Activated CD4-positive, CD25-positive, alpha-beta regulatory T cell treated with anti-CD3 and anti-CD28 coated beads, Interleukin-2, amount 50 U/mL, for 24 hours (primary cell): ENCODE results near the gene FBXO17.

ENCODE experiments used
- ATAC-seq, 2 donors: fragments of 150-1000 bp; cut with Tn5 transposase; one replicate each; pipeline ENCODE4 v1.10.0; 2021; ENCODE audit warnings: mild to moderate bottlenecking in 1 of 2, moderate library complexity in 1 of 2

Gene FBXO17

GRCh38 chr19:38912600-38913514 lies 62.7 kb downstream of the FBXO17 start:
- ATAC-seq: no peak

DNA sequence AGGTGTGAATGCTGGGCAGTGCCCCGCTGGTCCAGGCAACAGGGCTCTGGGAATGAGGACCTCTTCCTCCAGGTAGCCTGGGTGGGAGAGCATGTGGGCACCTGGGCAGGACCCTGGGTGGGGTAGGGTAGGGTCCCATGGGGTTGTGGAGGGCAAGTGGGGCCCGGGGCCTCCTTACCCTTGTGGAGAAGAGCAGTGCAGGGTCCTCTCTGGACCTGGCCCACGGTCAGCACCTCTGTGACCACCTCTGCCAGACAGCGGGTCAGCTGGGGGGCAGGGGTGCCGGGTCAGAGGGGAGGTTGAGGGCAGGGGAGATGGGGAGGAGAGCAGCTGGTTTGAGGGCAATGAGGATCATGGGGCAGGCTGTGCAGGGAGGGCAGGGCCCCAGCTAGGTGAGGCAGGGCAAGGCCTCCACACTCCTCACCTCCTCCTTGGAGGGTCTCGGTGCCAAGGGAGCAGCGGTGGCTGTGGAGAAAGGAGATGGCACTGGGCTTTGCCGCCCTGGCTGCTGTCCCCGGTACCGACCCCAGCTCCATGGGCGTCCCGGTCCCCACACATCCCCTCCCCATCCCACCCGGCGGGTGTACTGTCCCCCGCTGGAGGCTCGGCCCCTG lies 64.0 kb downstream of the FBXO17 start:
- ATAC-seq: no peak

DNA sequence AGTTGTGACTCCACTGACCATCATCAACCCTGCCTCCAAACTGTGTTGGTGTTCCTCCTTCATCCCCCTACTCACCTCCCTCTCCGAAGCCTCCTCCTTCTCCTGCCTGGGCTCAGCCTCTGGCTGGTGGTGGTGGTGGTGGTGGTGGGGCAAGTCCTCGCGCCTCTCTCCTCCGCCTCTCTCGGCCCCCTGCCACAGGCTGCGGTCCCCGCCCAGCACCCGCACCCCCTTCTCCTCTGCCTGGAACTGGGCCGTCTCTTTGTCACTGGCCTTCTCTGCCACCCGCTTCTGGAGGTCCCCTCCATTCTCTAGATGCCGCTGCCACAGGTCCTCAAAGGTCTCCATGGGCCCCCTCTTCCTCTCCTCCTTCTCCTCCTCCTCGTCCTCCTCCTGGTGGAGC lies 65.1 kb downstream of the FBXO17 start:
- no peak for ATAC-seq

DNA sequence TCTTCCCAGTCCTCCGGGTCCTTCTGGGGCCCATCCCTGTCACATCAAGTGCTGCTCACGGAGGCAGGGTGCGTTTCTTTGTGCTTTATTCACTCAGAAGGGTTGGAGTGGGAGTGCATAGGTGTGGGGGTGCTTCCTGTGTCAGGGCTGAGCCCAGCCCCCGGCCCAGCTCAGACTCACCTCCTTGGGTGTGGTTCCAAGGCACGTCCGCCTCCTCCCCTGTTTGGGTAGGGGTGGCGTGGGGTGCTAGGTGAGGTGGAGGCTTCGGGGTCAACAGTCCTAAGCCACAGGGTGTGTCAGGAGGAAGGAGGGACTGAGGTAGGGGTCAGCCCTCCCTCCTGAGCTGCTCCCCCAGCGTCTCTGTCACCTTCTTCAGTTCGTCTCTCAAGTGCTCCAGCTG lies 66.6 kb downstream of the FBXO17 start:
- ATAC-seq: no peak

DNA sequence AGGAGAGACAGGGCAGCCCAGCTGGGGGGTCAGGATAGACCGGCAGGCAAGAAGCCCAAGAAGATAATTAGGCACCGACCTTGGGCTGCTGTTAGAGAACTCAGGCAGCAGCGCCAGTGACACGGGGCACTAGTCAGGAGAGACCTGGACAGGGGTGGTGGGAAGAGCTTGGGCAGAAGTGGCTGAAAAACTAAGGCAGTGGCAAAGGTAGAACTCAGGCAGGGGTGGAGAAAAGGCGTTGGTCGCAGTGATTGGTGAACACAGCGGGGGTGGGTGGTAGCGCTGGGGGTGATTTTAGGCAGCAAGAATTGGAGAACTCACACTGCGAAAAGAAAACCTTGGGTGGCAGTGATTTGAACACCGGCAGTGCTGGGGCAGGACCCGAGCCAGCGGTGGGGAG lies 67.9 kb downstream of the FBXO17 start:
- ATAC-seq: no peak

DNA sequence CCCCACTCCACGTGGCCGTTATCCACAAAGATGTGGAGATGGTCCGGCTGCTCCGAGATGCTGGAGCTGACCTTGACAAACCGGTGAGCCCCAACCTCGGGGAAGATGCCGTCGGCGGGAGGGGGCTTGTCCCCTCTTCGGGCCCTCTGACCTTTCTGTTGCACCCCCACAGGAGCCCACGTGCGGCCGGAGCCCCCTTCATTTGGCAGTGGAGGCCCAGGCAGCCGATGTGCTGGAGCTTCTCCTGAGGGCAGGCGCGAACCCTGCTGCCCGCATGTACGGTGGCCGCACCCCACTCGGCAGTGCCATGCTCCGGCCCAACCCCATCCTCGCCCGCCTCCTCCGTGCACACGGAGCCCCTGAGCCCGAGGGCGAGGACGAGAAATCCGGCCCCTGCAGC lies 68.3 kb downstream of the FBXO17 start:
- ATAC-seq: no peak

GRCh38 chr19:38905620-38906019 lies 69.9 kb downstream of the FBXO17 start:
- ATAC-seq: no peak

DNA sequence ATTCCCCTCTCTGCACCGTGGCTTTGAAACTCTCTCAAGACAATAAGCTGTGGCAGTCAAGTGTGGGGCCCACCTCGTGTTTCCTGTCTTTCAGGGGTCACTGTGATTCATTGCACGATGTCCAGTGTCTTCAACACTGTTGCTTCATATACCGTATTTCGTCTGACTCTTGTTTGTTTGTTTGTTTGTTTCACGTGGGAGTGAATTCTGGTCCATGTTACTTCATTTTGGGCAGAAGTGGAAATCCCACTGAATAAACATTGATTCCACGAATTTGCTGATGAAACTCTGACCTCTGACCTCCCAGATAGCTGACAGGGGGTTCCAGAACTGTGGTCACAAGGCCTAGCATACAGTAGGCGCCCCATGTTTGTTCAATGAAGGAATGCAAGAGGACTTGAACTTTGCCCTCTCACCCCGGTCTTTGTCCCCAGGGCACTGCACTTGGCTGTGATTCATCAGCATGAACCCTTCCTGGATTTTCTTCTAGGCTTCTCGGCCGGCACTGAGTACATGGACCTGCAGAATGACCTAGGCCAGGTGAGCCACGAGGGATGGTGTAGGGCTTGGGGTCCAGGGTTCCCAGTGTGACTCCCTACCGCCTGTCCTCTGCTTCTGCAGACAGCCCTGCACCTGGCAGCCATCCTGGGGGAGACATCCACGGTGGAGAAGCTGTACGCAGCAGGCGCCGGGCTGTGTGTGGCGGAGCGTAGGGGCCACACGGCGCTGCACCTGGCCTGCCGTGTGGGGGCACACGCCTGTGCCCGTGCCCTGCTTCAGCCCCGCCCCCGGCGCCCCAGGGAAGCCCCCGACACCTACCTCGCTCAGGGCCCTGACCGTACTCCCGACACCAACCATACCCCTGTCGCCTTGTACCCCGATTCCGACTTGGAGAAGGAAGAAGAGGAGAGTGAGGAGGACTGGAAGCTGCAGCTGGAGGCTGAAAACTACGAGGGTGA lies 70.7 kb downstream of the FBXO17 start:
- no peak for ATAC-seq

DNA sequence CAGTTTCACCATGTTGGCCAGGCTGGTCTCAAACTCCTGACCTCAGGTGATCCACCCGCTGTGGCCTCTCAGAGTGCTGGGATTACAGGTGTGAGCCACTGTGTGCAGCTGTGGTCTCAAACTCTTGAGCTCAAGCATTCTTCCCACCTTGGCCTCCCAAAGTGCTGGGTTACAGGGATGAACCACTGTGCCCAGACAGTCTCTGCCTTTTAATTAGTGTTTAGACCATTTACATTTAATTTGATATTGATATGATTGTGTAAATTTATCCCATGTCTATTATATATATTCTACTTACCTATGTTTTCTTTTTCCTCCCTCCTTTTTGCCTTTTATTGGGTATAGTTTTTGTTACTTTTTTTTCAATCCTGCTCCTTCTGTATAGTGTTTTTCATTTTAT lies 73.9 kb downstream of the FBXO17 start:
- ATAC-seq: no peak

DNA sequence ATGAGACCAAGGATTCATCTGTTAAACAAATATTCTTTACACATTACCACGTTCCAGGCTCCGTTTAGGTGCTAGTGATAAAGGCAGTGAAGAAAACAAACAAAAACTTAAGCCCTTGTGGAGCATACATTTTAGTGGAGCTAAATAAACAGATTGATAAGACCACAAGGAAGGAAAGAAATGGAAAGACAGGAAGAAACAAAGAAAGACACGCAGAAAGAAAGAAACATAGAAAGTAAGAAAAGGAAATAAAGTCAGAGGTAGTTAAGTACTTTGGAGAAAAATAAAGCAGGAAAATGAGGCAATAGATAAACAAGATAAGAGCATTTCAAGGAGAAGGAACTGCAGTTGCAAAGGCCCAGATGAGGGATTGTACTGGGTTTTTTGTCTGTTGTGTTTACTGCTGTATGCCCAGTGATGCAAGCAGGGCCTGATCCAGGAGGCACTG lies 74.8 kb downstream of the FBXO17 start:
- no peak for ATAC-seq

DNA sequence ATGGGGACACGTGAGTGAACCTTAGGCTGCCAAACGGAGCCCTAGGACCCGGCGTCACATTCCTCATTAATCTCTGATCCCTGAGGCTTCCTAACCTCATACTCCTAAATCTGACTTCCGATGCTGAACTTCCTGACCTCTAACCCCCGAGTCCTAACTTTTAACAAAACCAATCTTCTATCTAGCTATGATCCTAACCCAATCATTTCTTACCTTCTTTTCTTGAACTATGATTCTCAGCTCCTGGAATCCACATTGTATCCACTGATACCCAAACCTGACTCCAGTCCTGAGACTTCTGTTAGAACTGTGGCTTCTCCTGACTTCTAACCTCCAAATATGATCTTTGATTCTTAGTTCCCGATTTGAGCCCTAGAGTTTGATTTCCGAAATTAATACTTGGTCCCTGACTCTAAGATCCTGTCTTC lies 75.3 kb downstream of the FBXO17 start:
- ATAC-seq: no peak

DNA sequence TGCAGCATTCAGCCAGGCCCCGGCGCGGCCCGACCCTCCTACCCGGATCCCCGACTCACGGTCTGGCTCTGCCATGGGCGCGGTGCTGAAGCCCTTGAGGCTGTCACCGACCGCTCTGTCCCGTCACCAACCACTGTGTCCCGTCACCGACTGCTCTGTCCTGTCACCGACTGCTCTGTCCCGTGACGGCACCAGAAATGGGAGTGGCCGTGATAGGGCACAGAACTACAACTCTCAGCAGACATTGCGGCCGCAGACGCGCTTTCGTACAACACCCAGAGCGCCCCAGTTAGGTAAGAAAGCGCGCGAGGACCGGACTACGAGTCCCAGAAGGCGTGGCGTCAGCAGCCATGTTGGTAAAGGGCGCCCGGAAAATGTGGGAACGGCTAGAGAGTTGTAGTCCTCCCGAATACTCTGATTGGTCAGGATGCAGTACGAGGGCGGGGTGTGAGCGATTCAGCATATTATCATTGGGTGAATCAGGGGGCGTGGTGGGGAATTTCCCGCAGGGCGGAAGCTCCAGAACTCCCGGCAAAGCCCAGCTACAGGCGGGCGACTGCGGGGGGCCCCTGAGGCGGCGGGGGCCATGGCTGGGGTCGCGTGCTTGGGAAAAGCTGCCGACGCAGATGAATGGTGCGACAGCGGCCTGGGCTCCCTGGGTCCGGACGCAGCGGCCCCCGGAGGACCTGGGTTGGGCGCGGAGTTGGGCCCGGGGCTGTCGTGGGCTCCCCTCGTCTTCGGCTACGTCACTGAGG lies 75.9 kb downstream of the FBXO17 start, which contains the start of the genes NFKBIB and SIRT2:
Gene NFKBIB, plus strand, starts transcription at position 523 of the 755 bp plus-strand sequence. Its CDS starts 64 bp downstream, at position 587.
Gene SIRT2, minus strand, starts transcription at position 172 of the 755 bp plus-strand sequence. Its CDS starts 97 bp downstream, at position 75.
- ATAC-seq: peak; percentile 92 to 94

DNA sequence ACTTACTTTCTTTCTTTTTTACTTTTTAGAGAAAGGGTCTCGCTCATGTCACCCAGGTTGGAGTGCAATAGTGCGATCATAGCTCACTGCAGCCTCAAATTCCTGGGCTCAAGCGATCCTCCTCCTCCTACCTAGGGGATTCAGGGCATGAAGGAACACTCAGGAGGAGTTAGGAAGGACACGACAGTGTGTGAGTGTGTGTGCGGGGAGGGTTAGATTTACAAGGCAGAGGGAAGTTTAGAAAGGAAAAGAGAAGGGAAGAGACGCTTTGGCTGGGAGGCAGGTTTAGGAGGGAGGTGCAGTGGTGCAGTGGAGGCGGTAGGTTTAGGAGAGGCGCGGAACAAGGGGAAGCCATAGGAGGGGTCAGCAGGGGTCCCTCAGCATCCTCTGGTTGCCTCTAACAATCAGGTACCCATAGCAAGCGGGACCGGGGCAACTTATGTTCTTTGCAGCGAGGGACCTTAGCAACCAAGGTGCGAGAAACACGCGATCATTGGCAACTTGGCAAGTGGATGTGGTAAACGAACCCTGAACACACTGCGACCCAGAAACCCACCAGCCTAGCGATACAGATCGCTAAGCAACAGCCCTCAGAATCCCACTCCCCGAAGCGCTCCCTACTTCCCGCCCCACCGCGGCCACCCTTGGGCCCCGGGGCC lies 76.6 kb downstream of the FBXO17 start:
- no peak for ATAC-seq

- no peak for ATAC-seq
Observed at GRCh38 chr19:38894968-38895367, 80.6 kb downstream of the FBXO17 start.

DNA sequence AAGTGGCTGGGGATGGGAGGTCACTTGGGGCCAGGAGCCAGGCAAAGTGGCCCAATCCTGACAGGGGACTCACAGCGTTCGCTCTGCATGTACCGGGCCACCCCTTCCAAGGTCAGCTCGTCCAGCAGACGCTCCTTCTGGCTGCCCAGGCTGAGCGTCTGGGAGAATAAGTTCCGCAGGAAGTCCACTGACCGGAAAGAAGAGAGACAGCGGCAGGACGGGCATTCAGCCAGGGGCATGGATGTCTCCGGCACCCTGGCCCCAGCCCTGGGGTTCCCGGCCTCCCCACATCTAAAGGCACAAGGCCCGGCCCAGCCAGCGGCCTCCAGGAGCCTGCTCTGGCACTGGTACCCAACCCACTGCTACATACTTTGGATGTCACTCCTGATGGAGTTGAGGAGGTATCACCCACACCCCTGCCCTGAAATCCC lies 82.2 kb downstream of the FBXO17 start:
- no peak for ATAC-seq

- no peak for ATAC-seq
Observed at GRCh38 chr19:38892841-38893240, 82.7 kb downstream of the FBXO17 start.

- ATAC-seq: no peak
Observed at GRCh38 chr19:38891771-38892170, 83.8 kb downstream of the FBXO17 start.
